GM21576 (cell line): ENCODE data around the gene C1orf141.
A peak's percentile ranks its signal among the peaks of the same experiment; 100 is the strongest.
"Not testable (repeated sequence)": the region's sequence is repeated elsewhere in the genome, so short reads cannot be mapped to it uniquely, and the experiment has no call there.

ENCODE experiments used
- ATAC-seq: cut with Tn5 transposase; IDR thresholded peaks from one replicate; pipeline ENCODE4 v1.9.1; 2021; ENCODE audit warnings: mild to moderate bottlenecking, moderate library complexity; ENCODE audit not compliant: unreplicated experiment

Gene C1orf141

DNA sequence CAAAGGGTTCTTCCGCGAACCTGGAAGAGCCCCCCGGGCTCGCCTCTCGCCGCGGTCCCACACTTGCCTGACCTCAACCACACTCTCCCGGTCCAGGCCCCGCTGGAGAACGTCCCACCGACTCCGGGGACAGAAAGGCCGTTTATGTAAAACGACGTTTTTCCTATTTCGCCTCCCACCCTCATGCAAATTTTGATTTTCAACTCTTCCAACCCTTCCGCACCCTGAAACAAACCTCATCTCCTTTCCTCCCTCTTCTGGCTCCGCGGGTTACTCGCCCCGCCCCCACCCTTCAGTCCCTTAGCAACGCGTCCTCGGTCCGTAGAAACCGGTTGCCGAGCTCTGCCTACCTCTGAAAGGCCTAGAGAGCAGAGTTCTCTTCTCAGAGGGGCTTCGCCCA lies at the start of gene C1orf141:
TSS of gene C1orf141 (minus strand) at position 276 of the 400 bp plus-strand sequence. CDS start 7,730 bp downstream, outside the sequence.
- ATAC-seq, result no peak

DNA sequence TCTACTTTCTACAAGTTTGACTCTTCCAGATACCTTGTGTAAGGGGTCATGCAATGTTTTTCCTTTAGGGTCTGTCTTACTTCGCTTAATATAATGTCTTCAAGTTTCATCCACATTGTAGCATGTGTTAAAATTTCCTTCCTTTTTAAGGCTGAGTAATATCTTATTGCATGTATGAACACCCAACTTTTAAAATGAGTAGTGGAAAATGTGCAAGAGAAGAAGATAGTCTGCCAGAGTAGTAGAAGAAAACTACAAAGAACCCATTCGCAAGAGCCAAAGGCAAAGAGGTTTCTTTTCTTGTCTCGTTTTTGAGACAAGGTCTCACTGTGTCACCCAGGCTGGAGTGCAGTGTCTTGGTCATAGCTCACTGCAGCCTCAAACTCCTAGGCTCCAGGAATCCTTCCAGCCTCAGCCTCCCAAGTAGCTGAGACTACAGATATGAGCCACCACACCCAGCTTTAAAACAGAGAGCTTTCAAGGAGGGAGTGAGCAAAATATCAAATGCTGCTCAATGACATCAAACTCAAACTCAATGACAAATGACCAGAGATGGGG lies 40.8 kb upstream of the C1orf141 start:
- ATAC-seq, result no peak

DNA sequence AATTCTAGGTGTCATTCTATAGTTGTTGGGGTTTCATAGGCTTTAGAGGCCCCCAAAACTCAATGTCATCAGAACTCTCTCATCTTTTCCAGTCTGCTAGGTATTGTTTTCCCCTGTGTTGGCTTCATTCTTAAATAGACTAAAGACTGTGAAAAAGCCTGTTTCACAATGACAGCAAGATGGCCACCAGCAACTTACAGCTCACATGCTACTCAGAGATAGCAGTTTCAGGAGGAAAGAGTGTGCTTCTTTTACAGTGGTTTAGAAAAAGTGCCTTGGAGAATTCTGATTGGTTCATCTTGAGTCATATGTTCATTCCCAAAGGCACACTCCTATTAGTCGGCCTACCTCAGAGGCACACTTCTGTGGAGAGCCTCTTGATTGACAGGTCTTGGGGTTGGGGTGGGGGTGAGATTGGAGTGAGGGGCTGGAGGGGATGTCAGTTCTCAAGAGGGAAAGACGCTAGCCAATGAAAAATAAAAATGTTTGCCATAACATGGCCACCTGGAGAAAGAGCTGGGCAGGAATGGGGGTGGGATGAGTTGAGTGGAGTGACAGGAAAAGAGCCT lies 40.0 kb upstream of the C1orf141 start:
- peak; percentile 44 for ATAC-seq

DNA sequence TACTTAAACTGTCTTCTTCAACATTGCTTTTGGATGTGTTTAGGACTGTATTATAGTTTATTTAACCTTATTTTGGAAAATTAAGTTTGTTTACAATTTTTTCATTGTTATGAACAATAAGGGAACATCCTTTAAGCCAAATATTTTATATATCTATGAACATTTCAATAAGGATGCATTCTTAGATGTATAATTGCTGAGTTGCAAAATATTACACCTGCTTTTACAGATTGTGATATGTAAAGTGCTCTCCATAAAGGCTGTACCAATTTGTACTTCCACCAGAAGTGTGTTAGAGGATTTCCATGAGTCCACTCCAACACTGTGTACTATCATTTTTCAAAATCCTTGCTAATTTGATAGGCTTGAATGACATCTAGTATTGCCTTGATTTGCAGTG lies 39.2 kb upstream of the C1orf141 start:
- ATAC-seq, result no peak

DNA sequence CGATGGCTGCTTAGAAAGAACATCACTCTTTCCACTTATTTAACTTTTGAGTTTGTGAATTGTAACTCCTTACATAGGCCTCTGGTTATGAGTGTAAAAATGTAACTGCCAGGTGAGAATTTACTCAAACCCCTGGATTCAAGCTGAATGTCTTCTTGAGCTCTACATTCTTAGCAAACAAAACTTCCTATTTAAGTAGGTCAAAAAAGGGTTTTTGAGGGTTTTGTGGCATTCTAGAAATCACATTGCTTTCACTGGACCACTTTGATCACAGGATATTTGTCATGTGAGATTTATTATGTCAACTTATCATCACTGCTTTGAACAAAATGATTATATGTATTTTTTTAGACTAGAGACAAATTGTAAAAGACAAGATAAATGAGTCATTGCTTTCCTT lies 37.2 kb upstream of the C1orf141 start:
- ATAC-seq, result no peak

DNA sequence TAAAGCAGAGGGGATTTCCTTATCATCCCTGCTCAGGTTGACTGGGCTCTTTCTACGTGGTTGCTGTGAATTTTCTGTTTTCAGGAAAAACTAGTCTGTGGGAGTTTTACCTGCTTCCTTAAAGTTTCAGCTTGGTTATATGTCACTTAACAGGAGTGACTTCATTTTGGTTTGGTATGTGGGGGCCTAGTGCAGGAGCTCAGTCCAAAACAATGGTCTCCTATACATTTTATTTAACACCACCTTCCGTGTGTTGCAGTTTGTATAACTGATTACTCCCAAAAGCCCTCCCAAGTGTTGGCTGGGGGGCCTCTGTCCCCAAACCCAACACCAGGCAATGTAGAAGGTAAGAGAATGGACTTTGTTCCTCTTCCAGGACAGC lies 36.8 kb upstream of the C1orf141 start:
- no peak for ATAC-seq

DNA sequence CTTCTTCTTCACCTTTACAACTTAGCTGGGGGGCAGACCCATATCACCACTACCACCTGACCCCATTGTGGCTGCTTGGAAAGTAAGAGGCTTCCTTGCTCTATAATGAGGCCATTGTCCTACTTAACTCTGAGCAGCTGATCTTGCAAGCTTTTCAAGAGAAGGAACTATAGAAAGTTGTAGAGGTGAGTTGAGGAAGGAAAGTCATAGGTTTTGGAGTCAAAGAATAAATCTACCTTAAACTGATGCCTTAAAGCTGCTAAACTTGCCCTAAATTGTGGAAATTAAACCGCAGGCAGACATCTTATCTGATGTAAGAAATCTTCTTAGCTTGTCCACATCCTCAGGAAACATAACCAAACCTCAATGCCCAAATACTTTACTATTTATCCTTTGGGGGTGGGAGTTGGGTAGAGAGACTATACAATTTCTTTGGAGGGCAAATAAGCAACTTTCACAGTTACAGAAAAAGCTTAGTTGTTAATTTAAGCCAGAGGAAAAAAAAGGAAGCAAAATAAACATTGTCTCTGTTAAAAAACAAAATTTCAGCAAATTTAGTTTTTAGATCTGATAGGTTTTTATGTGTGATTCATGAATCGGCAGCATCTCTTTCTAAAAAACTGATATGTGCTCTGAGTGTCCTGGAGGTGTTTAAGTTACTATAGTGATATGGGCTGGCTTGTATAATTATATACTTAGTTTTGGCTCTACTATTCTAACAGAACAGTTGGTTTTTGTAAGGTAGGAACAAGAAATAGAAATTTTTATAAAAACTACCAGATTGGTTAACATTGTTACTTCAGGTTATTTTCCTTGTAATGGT lies 36.2 kb upstream of the C1orf141 start:
- no peak for ATAC-seq

DNA sequence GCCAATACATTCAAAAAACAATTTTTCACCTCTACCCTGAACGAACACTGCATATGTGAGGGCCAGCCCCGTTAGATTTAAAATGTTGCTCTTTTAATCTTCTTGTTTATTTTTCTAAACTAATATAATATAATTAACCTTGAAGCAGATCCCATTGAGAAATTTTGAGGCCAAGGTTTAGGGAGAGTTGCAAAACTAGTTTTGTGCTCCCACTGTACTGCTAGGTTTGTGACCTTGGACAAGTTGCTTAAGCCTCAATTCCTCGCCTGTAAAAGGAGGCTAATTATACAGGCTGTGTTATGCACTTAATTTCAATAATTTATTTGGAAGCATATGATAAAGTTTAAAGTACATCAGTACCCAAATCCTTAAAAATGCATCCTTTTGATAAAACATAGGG lies 35.2 kb upstream of the C1orf141 start:
- ATAC-seq, result no peak

DNA sequence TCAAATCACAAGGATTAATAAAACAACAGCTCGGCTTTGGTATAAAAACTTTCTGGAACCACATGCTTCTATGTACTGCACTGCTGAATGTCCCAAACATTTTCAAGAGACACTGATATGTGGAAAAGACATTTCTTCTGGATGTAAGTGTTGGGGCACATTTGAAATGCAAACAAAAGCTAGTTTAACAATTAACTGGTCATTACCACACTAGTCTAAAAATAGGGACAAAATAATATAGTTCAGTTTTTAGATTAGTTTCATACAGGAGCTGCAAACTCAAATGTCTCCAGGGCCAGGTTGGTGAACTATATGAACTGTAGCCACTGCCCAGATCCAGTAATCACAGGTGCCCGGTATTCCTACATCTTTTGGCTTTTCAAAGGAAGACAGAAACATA lies 34.7 kb upstream of the C1orf141 start:
- ATAC-seq, result no peak

DNA sequence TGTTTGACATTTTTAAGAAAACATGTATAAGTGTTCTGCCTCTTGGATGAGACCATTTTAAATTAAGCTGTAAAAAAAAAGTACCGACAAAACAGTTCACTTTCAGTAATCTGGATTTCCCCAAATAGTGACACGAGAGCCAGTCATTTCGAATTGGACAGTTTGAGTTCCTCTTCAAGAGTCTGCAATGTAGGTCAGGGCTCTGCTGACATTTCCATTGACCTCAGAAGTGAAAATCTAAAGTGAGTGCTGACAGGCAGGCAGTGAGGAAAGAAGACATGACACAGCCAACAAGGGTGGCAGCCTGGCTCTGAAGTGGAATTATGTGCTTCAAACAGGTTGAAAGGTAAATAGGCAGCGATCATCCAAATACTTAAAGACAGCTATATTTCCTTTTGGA lies 31.4 kb upstream of the C1orf141 start, which contains the start of gene IL23R:
TSS of gene IL23R (plus strand) at position 259 of the 400 bp plus-strand sequence. CDS start 1,667 bp downstream, outside the sequence.
- ATAC-seq, result peak; percentile 91

DNA sequence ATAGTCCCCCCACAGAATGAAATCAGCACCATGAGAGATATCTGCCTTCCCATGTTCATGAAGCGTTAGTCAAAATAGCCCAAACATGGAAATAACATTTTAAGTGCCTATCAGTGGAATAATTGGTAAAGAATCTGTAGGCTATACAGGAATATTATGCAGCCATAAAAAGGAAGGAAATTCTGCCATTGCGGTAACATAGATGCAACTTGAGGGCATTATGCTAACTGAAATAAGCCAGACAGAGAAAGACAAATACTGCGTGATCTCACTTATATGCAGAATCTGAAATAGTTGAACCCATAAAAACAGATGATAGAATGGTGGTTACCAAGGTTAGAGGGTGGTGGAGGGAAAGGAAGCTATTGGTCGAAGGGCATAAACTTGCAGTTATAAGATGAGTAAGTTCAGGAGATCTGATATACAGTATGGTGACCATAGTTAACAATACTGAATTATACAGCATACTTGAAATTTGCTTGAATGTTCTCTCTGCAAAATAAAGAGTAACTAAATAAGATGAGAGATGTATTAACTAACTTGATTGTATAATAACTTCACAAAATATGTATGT lies 30.8 kb upstream of the C1orf141 start:
- no peak for ATAC-seq

DNA sequence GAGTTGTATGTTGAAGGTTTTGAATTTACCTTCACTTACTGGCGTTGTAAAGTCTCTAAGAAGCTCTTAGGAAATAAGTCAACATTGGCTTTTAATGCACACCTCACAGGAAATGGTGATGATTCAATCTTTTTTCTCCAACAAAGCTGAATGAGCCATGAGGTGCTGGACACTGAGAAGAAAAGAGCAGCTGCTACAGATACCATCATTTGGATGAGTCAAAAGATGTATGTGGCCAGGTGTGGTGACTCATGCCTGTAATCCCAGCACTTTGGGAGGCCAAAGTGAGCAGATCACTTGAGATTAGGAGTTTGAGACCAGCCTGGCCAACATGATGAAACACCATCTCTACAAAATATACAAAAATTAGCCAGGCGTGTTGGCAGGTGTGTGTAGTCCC lies 28.2 kb upstream of the C1orf141 start:
- no peak for ATAC-seq

DNA sequence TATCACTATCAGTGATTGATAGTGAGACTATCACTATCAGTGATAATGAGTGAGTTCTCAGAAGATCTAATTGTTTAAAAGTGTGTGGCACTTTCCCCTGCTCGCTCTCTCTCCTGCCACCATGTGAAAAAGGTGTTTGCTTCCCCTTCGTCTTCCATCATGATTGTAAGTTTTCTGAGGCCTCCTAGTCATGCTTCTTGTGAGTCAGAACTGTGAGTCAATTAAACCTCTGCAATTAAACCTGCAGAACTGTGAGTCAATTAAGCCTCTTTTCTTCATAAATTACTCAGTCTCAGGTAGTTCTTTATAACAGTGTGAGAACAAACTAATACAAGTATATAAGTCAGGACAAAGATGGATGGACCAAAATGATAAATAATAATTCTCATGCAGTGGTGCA lies 24.5 kb upstream of the C1orf141 start:
- no peak for ATAC-seq

DNA sequence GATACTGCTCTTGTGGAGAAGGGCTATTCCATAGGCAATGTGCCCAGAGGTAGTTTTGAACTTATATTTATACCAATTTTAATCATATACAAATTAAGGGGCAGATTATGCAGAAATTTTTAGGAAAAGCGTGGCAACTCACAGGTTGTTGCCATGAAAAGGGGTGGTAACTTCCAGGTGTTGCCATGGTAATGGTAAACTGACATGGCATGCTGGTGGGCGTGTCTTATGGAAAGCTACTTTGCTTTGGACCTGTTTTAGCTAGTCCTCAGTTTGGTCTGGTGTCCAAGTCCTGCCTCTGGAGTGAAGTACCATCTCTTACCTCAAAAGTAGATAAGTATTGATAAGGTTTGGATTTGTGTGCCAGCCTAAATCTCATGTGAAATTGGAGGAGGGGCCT lies 23.6 kb upstream of the C1orf141 start:
- no peak for ATAC-seq

DNA sequence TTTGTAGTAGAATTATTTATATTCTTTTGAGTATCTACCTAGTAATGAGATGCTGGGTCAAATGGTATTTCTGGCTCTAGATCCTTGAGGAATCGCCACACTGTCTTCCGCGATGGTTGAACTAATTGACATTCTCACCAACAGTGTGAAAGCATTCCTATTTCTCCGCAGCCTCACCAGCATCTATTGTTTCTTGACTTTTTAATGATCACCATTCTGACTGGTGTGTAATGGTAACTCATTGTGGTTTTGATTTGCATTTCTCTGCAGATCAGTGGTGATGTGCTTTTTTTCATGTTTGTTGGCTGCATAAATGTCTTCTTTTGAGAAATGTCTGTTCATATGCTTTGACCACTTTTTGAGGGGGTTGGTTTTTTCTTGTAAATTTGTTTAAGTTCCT lies 16.2 kb upstream of the C1orf141 start:
- ATAC-seq, result no peak

DNA sequence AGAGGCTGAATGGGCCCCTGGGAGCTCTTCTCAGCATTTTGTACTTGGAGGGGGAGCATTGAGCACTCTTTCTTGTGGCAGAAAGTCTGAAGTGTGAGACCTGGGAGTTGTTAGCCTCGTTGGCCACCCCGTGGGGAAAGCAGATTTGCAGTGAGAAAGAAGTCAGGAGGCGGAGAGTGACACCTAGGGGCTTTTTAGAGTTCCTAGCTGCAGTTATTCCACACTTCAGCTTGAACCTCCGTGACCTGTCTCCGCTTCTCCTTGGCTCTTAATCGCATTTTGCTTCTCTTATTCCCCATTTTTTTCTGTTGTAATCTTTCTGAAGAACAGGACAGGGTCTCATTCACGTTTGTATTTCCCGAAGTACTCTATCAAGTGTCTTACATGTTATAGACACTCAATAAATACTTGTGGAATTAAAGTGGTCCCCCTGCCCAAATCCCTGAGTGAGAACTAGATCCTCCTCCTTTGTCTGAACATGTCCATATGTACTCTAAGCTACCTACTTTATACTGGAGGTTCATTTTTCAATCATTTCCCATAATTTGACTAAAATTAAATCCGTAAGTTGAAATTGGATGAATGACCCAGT lies 14.5 kb upstream of the C1orf141 start:
- peak; percentile 95 for ATAC-seq

DNA sequence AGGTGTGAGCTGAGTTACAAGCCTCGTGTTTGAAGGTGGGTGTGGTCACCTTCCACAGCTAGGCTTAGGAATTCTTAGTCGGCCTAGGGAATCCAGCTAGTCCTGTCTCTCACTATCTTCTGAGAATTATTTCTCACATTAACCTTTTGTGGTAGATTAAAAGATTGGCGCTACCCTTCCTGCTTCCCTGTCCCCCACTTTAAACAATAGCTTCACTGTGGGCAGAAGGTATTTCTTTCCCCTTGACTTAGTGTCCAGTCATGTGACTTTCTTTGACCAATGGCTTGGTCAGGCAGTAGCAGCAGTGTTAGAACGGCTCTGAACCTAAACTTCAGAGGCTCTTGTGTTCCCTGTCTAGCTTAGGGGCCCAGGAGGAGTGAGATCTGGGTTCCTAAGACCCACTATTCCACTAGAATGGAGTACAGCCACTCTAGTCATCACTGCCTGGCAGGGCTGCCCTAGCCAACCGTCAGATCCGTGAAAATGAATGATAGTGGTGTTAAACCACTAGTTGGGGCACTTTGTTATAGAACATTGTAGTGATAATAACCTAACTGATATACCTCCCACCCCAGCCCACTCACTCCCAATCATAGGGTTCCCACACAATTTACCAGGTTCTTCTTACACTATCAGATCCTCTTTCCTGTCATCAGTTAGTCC lies 13.9 kb upstream of the C1orf141 start:
- peak; percentile 19 for ATAC-seq

DNA sequence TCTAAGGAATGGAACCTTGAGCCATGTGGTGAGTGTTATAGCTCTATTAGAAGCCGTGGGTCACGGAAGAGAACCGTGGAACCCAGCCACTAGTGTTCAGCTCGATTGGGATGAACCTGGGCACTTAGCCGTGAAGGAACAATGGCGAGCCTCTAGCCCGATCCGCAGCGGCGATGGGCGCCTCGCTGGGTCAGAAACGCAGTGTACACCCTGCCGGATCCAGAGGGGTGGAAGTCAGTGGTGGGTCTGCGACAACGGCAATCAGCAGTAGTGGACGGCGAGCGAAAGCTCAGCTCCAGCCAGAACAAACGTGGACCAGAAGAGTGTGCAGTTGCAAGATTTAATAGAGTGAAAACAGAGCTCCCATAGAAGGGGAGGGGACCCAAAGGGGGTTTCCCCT lies 13.2 kb upstream of the C1orf141 start:
- not testable (repeated sequence) for ATAC-seq

DNA sequence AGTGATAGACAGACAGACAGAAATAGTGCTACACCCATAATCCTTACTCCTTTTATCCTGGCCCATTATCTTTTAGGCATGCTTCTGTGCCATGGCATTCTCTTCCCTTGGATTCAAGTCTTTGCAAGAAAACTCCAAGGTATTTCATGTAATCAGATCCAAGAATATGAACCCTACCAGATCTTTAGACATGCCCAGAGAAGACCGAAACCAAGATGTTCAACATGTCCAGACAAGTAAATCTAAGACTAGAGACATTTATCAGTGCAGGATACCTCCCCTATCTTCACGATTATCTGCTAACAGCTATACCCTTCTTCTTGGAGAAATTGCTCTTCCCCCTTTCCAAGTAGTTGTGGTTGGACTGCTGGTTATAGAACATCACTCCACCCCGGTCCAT lies 11.8 kb upstream of the C1orf141 start:
- ATAC-seq, result no peak

DNA sequence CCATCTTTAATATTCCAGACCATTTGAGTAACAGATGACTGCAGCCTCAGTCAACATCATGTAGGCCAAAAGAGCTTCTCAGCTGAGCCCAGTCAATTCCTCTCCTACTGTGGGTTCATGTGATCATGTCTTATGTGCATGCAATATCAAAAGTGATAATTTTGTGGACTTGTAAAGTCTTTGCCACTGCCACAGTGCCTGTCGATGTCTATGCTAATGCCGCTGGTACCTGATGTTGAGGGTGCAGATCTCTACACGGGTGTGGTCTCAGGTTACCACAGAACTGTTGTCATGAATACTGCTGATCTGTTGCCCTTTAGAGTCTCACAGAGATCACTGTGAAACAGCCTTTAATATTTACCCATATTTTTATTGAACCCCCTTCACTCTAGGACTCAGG lies 11.3 kb upstream of the C1orf141 start:
- ATAC-seq, result no peak

DNA sequence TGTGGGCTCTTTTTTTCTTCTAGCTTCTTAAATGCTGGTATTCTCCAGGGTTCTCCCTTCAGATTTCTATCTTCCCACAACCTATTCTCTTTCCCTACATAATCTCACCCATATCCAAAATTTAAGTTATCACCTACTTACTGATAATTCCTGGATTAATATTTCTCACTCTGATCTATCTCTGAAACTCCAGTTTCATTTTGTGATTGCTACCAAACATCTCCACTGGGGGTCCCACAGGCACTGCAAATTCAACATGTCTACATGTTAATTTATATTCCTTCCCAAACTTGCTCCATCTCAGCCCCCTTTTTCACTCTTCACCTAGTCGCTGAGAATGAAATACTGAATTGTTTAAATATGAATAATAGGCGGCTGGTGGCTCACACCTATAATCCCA lies 9.9 kb upstream of the C1orf141 start:
- no peak for ATAC-seq
